Endothelial cell (in vitro differentiated cells): ENCODE results near the gene TMEM273. TPM values are rescaled to one million over a fixed set of nuclear protein-coding genes. Genes with fewer than 3 reads are reported as not detected.

Source experiments
- DNase-seq: peaks from one replicate; pipeline ENCODE4 v3.0.0; 2021; ENCODE audit warnings: low spot score
- H3K27ac Mint-ChIP-seq: one replicate; pipeline ENCODE4 v1.8.0; 2021; ENCODE audit warnings: mixed read lengths, inconsistent platforms; ENCODE audit not compliant: unreplicated experiment
- H3K27me3 Mint-ChIP-seq: one replicate; pipeline ENCODE4 v1.8.0; 2021; ENCODE audit warnings: mild to moderate bottlenecking, moderate library complexity, mixed read lengths, inconsistent platforms; ENCODE audit not compliant: unreplicated experiment
- H3K36me3 Mint-ChIP-seq: one replicate; pipeline ENCODE4 v1.8.0; 2021; ENCODE audit warnings: mild to moderate bottlenecking, low read depth, mixed read lengths, inconsistent platforms; ENCODE audit not compliant: unreplicated experiment
- H3K4me1 Mint-ChIP-seq: one replicate; pipeline ENCODE4 v1.8.0; 2021; ENCODE audit warnings: mild to moderate bottlenecking, mixed read lengths, inconsistent platforms; ENCODE audit not compliant: unreplicated experiment
- H3K4me3 Mint-ChIP-seq: one replicate; pipeline ENCODE4 v1.8.0; 2021; ENCODE audit warnings: mild to moderate bottlenecking, mixed read lengths, inconsistent platforms; ENCODE audit not compliant: unreplicated experiment
- H3K9me3 Mint-ChIP-seq: one replicate; pipeline ENCODE4 v1.8.0; 2021; ENCODE audit warnings: mixed read lengths, inconsistent platforms; ENCODE audit not compliant: unreplicated experiment
- total RNA-seq: library from RNA; stranded (reverse); fragmentation: NEBNext Ultra II Directional; extraction: Animal tissue kit (Norgen Biotek cat#: 25700); gene quantifications from one replicate; pipeline ENCODE4 v1.2.1, GENCODE V29; 2021; ENCODE audit not compliant: unreplicated experiment
- TF ChIP-seq, protein P1 (sequence below): fragments of 200-600 bp; sonication (generic); IDR thresholded peaks from one replicate; pipeline ENCODE4 v1.5.0; 2021; ENCODE audit warnings: antibody characterized with exemption; ENCODE audit not compliant: unreplicated experiment

The TMEM273 gene
- total RNA-seq, 1 donor from 2014 or later = 1.6 TPM

DNA sequence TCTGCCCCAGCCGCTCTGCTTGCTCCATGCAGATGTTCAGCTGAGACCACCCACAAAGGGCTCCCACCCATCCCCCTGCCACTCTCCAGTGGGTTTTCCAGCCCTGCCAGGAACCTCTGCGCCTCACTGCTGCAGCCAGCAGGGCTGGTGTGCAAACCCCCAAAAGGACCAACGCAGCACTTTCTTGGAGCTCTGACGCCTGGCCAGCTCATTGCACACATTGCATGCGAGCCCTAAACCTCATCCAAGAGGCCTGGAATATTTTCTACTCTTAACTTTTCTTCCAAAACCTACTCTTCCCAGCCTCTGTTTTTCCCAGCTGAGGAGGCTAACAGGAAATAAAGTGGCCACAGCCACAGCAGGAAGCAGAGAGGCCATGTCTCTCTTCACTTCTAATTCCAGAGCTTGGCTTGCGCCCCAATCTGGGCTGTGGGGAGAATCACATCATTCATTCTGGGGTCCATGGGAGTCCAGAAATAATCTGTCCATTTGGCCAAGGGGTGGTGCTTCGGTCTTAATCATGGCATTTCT, 49.8 kb downstream of the TMEM273 start:
- H3K27me3 Mint-ChIP-seq = peaks cover 1% of the 10 kb centered on the region
- no peaks in the 10 kb centered on the region for H3K36me3 Mint-ChIP-seq

DNA sequence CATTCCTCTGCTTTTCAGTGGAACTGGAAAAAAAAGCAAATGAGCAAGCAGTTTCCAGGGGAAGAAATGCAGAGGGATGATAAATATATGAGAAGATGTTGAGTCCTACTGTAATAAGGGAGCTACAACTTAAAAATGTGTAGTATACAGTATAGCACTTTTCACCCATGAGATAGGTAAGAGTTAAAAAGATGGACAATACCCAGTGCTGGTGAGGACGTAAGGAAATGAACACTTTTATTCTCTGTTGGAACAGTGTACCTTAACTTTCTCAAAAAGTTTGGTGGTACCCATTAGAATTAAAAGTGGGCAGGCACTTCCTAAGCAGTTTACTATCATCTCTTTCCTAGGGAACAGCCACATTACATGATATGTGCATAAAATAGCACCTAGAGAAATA, 51.7 kb downstream of the TMEM273 start:
- Mint-ChIP-seq H3K4me3 (no peak overlapping the region), H3K36me3 (no peaks in the 10 kb centered on the region), H3K27me3 (no peaks in the 10 kb centered on the region), H3K27ac (no peak overlapping the region), H3K4me1 (peaks cover 3% of the 10 kb centered on the region), H3K9me3 (no peaks in the 10 kb centered on the region)
- no peak for DNase-seq
- TF ChIP-seq, protein P1, sequence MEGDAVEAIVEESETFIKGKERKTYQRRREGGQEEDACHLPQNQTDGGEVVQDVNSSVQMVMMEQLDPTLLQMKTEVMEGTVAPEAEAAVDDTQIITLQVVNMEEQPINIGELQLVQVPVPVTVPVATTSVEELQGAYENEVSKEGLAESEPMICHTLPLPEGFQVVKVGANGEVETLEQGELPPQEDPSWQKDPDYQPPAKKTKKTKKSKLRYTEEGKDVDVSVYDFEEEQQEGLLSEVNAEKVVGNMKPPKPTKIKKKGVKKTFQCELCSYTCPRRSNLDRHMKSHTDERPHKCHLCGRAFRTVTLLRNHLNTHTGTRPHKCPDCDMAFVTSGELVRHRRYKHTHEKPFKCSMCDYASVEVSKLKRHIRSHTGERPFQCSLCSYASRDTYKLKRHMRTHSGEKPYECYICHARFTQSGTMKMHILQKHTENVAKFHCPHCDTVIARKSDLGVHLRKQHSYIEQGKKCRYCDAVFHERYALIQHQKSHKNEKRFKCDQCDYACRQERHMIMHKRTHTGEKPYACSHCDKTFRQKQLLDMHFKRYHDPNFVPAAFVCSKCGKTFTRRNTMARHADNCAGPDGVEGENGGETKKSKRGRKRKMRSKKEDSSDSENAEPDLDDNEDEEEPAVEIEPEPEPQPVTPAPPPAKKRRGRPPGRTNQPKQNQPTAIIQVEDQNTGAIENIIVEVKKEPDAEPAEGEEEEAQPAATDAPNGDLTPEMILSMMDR = no peak

More for the DNA sequence above, 49.8 kb downstream of the TMEM273 start:
- no peak overlapping the region for H3K27ac Mint-ChIP-seq
- DNase-seq = no peak
- H3K4me1 Mint-ChIP-seq = peaks cover 3% of the 10 kb centered on the region
- TF ChIP-seq, protein P1 = no peak
- H3K4me3 Mint-ChIP-seq = no peak overlapping the region
- H3K9me3 Mint-ChIP-seq = no peaks in the 10 kb centered on the region

DNA sequence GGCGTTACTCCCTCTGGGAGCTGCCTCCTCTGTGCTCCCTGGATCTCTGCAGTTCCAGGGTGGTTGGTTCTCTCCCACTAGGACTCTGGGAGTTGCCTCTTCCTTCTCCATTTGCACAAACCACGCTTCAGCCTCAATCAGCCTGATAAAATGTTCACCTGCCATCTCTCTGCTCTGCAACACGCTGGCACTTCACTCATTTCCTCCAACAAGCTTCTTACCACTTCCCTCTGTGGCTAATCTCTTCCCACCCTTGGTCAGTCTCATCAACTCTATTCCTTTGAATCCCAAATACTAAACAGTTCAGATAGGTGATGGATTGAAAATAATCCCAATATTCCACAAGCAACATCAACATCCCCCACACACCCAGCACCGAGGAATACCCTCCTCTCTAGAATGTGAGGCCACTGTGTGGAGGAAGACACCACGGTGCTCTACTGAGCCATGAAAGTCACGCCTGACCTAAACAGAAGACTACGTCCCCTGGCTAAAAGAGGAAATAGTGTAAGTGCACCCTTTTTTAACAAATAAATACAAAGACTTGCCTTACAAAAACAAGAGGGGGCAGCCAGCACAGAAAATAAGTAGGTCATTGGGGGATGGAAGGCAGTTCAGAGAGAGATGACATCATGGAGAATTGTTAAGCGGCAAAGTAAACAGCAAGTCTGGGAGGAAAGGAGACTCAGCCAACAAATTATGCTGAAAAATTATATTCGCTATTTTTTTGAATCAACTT, 52.4 kb downstream of the TMEM273 start:
- DNase-seq = no peak
- H3K27me3 Mint-ChIP-seq = peaks cover 3% of the 10 kb centered on the region
- TF ChIP-seq, protein P1 = no peak
- H3K4me3 Mint-ChIP-seq = no peak overlapping the region
- no peaks in the 10 kb centered on the region for H3K9me3 Mint-ChIP-seq
- H3K36me3 Mint-ChIP-seq = no peaks in the 10 kb centered on the region
- H3K4me1 Mint-ChIP-seq = peaks cover 3% of the 10 kb centered on the region
- no peak overlapping the region for H3K27ac Mint-ChIP-seq

DNA sequence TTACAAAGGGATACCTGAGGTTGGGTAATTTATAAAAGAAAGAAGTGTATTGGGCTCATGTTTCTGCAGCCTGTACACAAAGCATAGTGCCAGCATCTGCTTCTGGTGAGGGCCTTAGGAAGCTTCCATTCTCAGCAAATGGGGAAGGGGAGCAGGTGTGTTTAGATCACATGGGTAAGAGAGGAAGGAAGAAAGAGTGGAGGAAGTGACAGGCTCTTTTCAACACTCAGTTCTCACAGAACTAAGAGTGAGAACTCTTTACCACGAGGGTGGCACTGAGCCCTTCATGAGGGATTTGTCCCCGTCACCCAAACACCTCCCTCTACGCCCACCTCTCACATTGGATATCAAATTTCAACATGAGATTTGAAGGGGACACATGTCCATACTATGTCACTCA, 53.9 kb downstream of the TMEM273 start:
- DNase-seq = no peak
- peaks cover 3% of the 10 kb centered on the region for H3K4me1 Mint-ChIP-seq
- H3K9me3 Mint-ChIP-seq = no peaks in the 10 kb centered on the region
- TF ChIP-seq, protein P1 = no peak
- H3K27ac Mint-ChIP-seq = no peak overlapping the region
- peaks cover 5% of the 10 kb centered on the region for H3K27me3 Mint-ChIP-seq
- H3K36me3 Mint-ChIP-seq = no peaks in the 10 kb centered on the region
- no peak overlapping the region for H3K4me3 Mint-ChIP-seq

DNA sequence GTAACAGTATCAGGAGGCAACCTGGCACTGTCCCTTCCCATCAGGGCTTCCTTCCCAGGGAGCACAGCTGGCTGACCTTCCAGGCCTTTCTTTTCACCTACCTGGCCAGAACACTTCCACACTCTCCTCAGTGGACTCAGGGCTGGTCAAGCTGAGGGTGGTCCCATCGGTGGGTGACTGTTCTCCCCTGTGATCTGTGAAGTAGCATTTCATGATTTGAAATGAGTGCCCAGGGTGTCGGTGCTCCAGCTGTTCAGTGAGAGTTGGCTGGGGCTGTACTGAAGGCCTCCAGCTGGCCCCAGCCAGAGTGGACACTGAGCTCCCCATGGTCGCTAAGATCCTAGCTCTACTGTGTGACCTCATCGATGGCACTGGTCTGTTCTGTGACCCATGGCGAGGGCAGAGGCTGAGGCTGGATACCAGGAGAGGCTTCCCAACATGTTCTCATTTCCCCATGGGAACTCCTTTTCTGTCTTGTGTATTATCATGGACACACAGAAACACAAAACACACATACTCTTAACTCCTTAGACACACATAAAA, 54.4 kb downstream of the TMEM273 start, which contains the start of gene FAM170B:
FAM170B (minus strand) TSS at position 316 of the 543 bp plus-strand sequence; CDS start at position 213, 103 bp downstream.
- TF ChIP-seq, protein P1 = no peak
- no peak within 1 kb of the TSS for H3K4me3 Mint-ChIP-seq
- DNase-seq = no peak
- H3K36me3 Mint-ChIP-seq = no peaks in the 10 kb centered on the region
- no peak within 1 kb of the TSS for H3K27ac Mint-ChIP-seq
- no peaks in the 10 kb centered on the region for H3K9me3 Mint-ChIP-seq
- peaks cover 3% of the 10 kb centered on the region for H3K4me1 Mint-ChIP-seq
- peaks cover 5% of the 10 kb centered on the region for H3K27me3 Mint-ChIP-seq
